HG03520 (cell line): Measurements from ENCODE around the gene HEPACAM.

Experiments
- ATAC-seq: cut with Tn5 transposase; IDR thresholded peaks from one replicate; pipeline ENCODE4 v1.9.1; 2021; ENCODE audit warnings: mild to moderate bottlenecking, moderate library complexity; ENCODE audit not compliant: unreplicated experiment

HEPACAM gene

GRCh38 chr11:124900464-124900863, 35.4 kb downstream of the HEPACAM start:
- ATAC-seq = no peak

- ATAC-seq = no peak
Measured at GRCh38 chr11:124899383-124900145, 36.3 kb downstream of the HEPACAM start.

GRCh38 chr11:124898711-124899110, 37.1 kb downstream of the HEPACAM start:
- no peak for ATAC-seq

- no peak for ATAC-seq
Measured at GRCh38 chr11:124898263-124898680, 37.6 kb downstream of the HEPACAM start.

GRCh38 chr11:124897674-124898262, 38.1 kb downstream of the HEPACAM start, which contains the start of gene ROBO4:
Gene ROBO4, minus strand, starts transcription at chr11:124897865. Its CDS starts 70 bp downstream, at chr11:124897795.
- ATAC-seq = no peak

- no peak for ATAC-seq
Measured at GRCh38 chr11:124896821-124897391, 38.9 kb downstream of the HEPACAM start.

- ATAC-seq = no peak
Measured at GRCh38 chr11:124896071-124896750, 39.6 kb downstream of the HEPACAM start.

- no peak for ATAC-seq
Measured at GRCh38 chr11:124895471-124895971, 40.3 kb downstream of the HEPACAM start.

GRCh38 chr11:124894606-124895430, 41.0 kb downstream of the HEPACAM start:
- ATAC-seq = no peak

- ATAC-seq = no peak
Measured at GRCh38 chr11:124893781-124894401, 42.0 kb downstream of the HEPACAM start.

- no peak for ATAC-seq
Measured at GRCh38 chr11:124892750-124893454, 42.9 kb downstream of the HEPACAM start.

GRCh38 chr11:124892146-124892545, 43.7 kb downstream of the HEPACAM start:
- no peak for ATAC-seq

- ATAC-seq = no peak
Measured at GRCh38 chr11:124891373-124891861, 44.4 kb downstream of the HEPACAM start.

- no peak for ATAC-seq
Measured at GRCh38 chr11:124890683-124891372, 45.0 kb downstream of the HEPACAM start.

GRCh38 chr11:124890151-124890550, 45.7 kb downstream of the HEPACAM start:
- ATAC-seq = no peak

GRCh38 chr11:124889191-124890091, 46.4 kb downstream of the HEPACAM start:
- no peak for ATAC-seq

- ATAC-seq = no peak
Measured at GRCh38 chr11:124887667-124888013, 48.2 kb downstream of the HEPACAM start.
